DND-41 (cell line): ENCODE measurements around the gene ZNF462.

Experiments used
- CTCF ChIP-seq: IDR thresholded peaks from 2 replicates; pipeline ENCODE4 v1.5.1; 2012; ENCODE audit warnings: borderline replicate concordance, low read length, moderate library complexity, mild to moderate bottlenecking; ENCODE audit not compliant: poor library complexity, severe bottlenecking; ENCODE audit errors: extremely low read depth
- EZH2 ChIP-seq: IDR thresholded peaks from 3 replicates; pipeline ENCODE4 v1.6.1; 2012; ENCODE audit warnings: borderline replicate concordance, low read depth, mild to moderate bottlenecking, moderate library complexity, low read length, inconsistent platforms; ENCODE audit not compliant: severe bottlenecking

GRCh38 chr9:106891286-106891685 lies 28.3 kb downstream of the ZNF462 start:
- TF ChIP-seq CTCF: no peak
- no peak for TF ChIP-seq EZH2
